SH-SY5Y (cell line): ENCODE results near the gene PCNT.

ENCODE experiments used
- GATA2 ChIP-seq: IDR thresholded peaks from 2 replicates; pipeline ENCODE4 v1.6.1; 2011; ENCODE audit warnings: mild to moderate bottlenecking, low read depth, low read length
- GATA3 ChIP-seq: IDR thresholded peaks from 2 replicates; pipeline ENCODE4 v1.6.1; 2011; ENCODE audit warnings: low read depth, mild to moderate bottlenecking, low read length, moderate library complexity

GRCh38 chr21:46386734-46387088, 62.8 kb downstream of the PCNT start:
- TF ChIP-seq GATA3: no peak
- TF ChIP-seq GATA2: no peak
